AG09309 (cell line): ENCODE results near the gene VPS26C.
A peak's percentile ranks its signal among the peaks of the same experiment; 100 is the strongest.
"Not testable (repeated sequence)": the region's sequence is repeated elsewhere in the genome, so short reads cannot be mapped to it uniquely, and the experiment has no call there.

Source experiments
- DNase-seq: peaks from one replicate; pipeline ENCODE4 v3.0.0-alpha.2; 2010; ENCODE audit warnings: low read depth
- H3K4me3 ChIP-seq: 2 replicates; pipeline ENCODE4 v1.5.1; 2011; ENCODE audit warnings: mild to moderate bottlenecking, low read depth, low read length, moderate library complexity; ENCODE audit not compliant: control insufficient read depth
- CTCF ChIP-seq: IDR thresholded peaks from 2 replicates; pipeline ENCODE4 v1.5.1; 2011; ENCODE audit warnings: mild to moderate bottlenecking, low read depth, low read length, inconsistent platforms; ENCODE audit not compliant: insufficient read depth, control insufficient read depth; ENCODE audit errors: missing control alignments

VPS26C gene

GRCh38 chr21:37267269-37268185 lies at the start of gene VPS26C:
VPS26C (minus strand) TSS chr21:37267334; CDS start chr21:37267294, 40 bp downstream.
- peak; percentile 98 for DNase-seq
- no peak for TF ChIP-seq CTCF
- peak within 1 kb of the TSS; percentile 70 for H3K4me3 ChIP-seq

- DNase-seq, H3K4me3 ChIP-seq: not testable (repeated sequence)
These were observed 48.9 kb upstream of the VPS26C start for GRCh38 chr21:37316072-37316471.

GRCh38 chr21:37300114-37300751 lies 33.1 kb upstream of the VPS26C start:
- no peak overlapping the region for H3K4me3 ChIP-seq
- no peak for DNase-seq
- TF ChIP-seq CTCF, result no peak

- no peak overlapping the region for H3K4me3 ChIP-seq
- DNase-seq, result no peak
- no peak for TF ChIP-seq CTCF
These were observed 30.2 kb upstream of the VPS26C start for GRCh38 chr21:37297364-37297763.

GRCh38 chr21:37294679-37295078 lies 27.5 kb upstream of the VPS26C start:
- no peak overlapping the region for H3K4me3 ChIP-seq
- no peak for TF ChIP-seq CTCF
- DNase-seq, result no peak

GRCh38 chr21:37292941-37293340 lies 25.8 kb upstream of the VPS26C start:
- no peak for TF ChIP-seq CTCF
- no peak overlapping the region for H3K4me3 ChIP-seq
- no peak for DNase-seq

- TF ChIP-seq CTCF, result no peak
- no peak for DNase-seq
- H3K4me3 ChIP-seq, result no peak overlapping the region
These were observed 24.9 kb upstream of the VPS26C start for GRCh38 chr21:37292041-37292440.

GRCh38 chr21:37283191-37283710 lies 16.1 kb upstream of the VPS26C start:
- not testable (repeated sequence) for H3K4me3 ChIP-seq

GRCh38 chr21:37282602-37283001 lies 15.5 kb upstream of the VPS26C start:
- H3K4me3 ChIP-seq, DNase-seq: not testable (repeated sequence)

More at GRCh38 chr21:37283191-37283710, 16.1 kb upstream of the VPS26C start:
- not testable (repeated sequence) for DNase-seq
